ENCODE results near the gene RCSD1. TPM values are rescaled to one million over a fixed set of nuclear protein-coding genes. Genes with fewer than 3 reads are reported as not detected.

The RCSD1 gene
- total RNA-seq, 5 donors from 2014 or later (not counting 1 experiment from before 2014, with no cell fraction given), result 101 to 126 (median 107) TPM

DNA sequence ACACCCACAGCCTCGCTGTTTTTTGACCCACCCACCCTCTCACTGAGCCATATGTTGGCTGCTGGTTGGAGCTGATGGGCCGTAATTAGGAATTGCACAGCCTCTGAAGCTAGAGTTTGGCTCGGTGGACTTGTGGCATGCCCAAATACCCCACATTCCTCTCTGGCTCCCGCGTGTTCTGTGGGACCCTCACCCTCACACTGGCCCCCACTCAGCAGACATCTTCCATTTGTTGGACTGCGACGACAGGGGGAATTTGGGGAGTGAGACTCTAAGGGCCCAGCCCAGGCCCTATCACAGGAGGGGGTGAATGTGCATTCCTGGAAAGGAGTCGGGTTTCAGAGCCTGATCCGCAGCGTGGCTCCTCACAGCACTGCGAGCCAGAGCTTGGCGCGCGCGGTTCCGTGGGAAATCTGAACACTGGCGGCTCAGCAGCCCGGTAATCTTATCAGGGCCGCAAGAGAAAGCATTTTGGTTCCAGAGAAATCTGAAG lies 5.2 kb downstream of the RCSD1 start:
- peak overlapping the region; percentile 49 for H3K27ac ChIP-seq (ENCODE audit: low read length)
- H3K27me3 Mint-ChIP-seq, result no peaks in the 10 kb centered on the region
- peaks cover 85 to 95% (median 89%) of the 10 kb centered on the region in 3 donors for H3K4me1 Mint-ChIP-seq
- ATAC-seq (replicated peaks in 1 of 4) (no peak), DNase-seq (no peak)
- POLR2A ChIA-PET, result interaction anchor here in 1 of 2 donors (1.0 kb wide), 1 partner anchor 64 kb away, joined by 8 read pairs; no protein-coding TSS in a partner anchor
- peak overlapping the region; percentile 94 to 97 for H3K27ac Mint-ChIP-seq
- WGBS (ENCODE audit: insufficient coverage), result 91% methylated on average over 9 of the region's 19 CpGs
- peaks cover 26% of the 10 kb centered on the region for H3K36me3 Mint-ChIP-seq
- H3K4me1 ChIP-seq (ENCODE audit: control insufficient read depth in 1 of 2, extremely low read depth in 1 of 2, insufficient read depth in 2 of 2, low read length in 2 of 2), result peaks cover 64 to 82% of the 10 kb centered on the region in 2 experiments
- H3K36me3 ChIP-seq (ENCODE audit: control insufficient read depth in 2 of 2, extremely low read depth in 1 of 2, insufficient read depth in 1 of 2, low read length in 1 of 2), result peaks cover 0 to 39% of the 10 kb centered on the region in 2 donors
- H3K9me3 ChIP-seq, result no peaks in the 10 kb centered on the region
- peak overlapping the region in 1 of 3 donors; percentile 92 for H3K4me3 Mint-ChIP-seq
- H3K4me3 ChIP-seq (ENCODE audit: control insufficient read depth in 1 of 2, extremely low read depth in 1 of 2, low read length in 1 of 2), result no peak overlapping the region
- H3K9me3 Mint-ChIP-seq, result no peaks in the 10 kb centered on the region
- CTCF ChIA-PET, result interaction anchor here (0.7 to 4.5 kb wide), 5 partner anchors 10 to 52 kb away, joined by 3 to 121 read pairs (median 12); no protein-coding TSS in a partner anchor
- no peaks in the 10 kb centered on the region for H3K27me3 ChIP-seq (replicated peaks in 1 of 2; ENCODE audit: control insufficient read depth in 2 of 2, extremely low read depth in 1 of 2, insufficient read depth in 2 of 2, low read length in 1 of 2)

DNA sequence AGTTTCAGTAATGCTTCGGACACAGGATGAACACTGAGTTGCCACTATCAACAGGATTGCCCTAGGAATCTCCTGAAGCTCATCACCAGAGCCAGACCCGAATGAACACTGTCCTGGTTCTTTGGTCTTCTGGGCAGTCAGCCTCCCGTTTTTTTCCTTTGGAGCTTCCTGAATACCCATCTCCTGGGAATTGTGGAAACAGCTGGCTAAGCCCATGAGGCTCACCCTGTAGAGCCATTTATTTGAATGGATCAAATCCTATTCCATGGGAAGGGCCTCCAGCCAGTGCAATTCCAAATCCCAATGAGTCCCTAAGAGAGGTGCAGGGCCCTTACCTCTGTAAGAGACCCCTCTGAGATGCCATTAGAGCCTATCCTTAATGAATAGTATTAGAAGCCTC lies 5.9 kb downstream of the RCSD1 start:
- POLR2A ChIA-PET, result interaction anchor here (0.6 to 1.0 kb wide), 3 partner anchors 33 to 103 kb away, joined by 3 to 8 read pairs (median 3); no protein-coding TSS in a partner anchor
- peaks cover 28% of the 10 kb centered on the region for H3K36me3 Mint-ChIP-seq
- H3K4me3 Mint-ChIP-seq, result peak overlapping the region in 2 of 3 donors; percentile 55 to 92
- WGBS (ENCODE audit: insufficient coverage), result 92% methylated on average over 3 of the region's 3 CpGs
- no peak for DNase-seq
- H3K27ac Mint-ChIP-seq, result peak overlapping the region; percentile 94 to 97
- Histone ChIP-seq H3K4me1 (ENCODE audit: control insufficient read depth in 1 of 2, extremely low read depth in 1 of 2, insufficient read depth in 2 of 2, low read length in 2 of 2) (peaks cover 63 to 89% of the 10 kb centered on the region in 2 experiments), H3K9me3 (no peaks in the 10 kb centered on the region), H3K27ac (ENCODE audit: low read length) (peak overlapping the region; percentile 49), H3K36me3 (ENCODE audit: control insufficient read depth in 2 of 2, extremely low read depth in 1 of 2, insufficient read depth in 1 of 2, low read length in 1 of 2) (peaks cover 0 to 46% of the 10 kb centered on the region in 2 donors), H3K27me3 (replicated peaks in 1 of 2; ENCODE audit: control insufficient read depth in 2 of 2, extremely low read depth in 1 of 2, insufficient read depth in 2 of 2, low read length in 1 of 2) (no peaks in the 10 kb centered on the region), H3K4me3 (ENCODE audit: control insufficient read depth in 1 of 2, extremely low read depth in 1 of 2, low read length in 1 of 2) (no peak overlapping the region)
- H3K27me3 Mint-ChIP-seq, result no peaks in the 10 kb centered on the region
- H3K4me1 Mint-ChIP-seq, result peaks cover 91 to 98% (median 93%) of the 10 kb centered on the region in 3 donors
- CTCF ChIA-PET, result interaction anchor here (0.7 to 4.5 kb wide), 7 partner anchors 8 to 52 kb away, joined by 3 to 121 read pairs (median 8); no protein-coding TSS in a partner anchor
- H3K9me3 Mint-ChIP-seq, result no peaks in the 10 kb centered on the region
- no peak for ATAC-seq (replicated peaks in 1 of 4)

DNA sequence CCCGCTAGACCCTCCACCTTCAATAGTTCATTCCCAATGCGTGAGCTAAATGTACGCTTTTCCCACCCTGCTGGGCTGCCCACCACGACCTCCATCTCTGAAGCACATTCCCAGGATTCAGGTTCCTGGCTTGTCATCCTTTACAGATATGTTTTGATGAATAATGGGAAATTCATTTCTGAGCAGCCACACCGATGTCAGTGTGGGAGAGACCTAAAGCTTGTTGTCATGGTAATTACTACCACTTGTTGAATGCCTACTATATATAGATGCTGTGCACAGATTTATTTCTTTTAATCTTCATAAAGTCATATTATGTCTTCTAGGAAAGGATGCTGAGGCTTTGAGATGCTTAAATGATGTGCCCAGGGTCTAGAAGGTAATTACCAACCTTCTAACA lies 8.0 kb downstream of the RCSD1 start:
- ATAC-seq (replicated peaks in 1 of 4), result no peak
- POLR2A ChIA-PET, result no interaction called here

DNA sequence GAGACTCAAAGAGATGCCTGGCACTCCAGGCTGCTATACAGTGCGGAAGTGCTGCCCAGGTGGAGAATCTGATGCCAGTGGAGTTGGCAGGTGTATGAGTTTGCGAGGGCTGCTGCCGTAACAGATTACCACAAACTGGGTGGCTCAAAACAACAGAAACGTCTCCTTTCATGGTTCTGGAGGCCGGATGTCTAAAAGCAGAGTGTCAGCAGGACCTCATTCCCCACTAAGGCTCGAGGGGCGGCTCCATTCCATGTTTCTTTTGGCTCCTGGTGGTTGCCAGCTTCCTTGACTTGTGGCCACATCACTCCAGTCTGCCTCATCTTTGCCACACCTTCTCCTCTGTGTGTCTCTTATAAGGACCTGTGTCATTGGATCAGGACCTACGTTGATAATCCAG lies 10.0 kb downstream of the RCSD1 start:
- no peaks in the 10 kb centered on the region for H3K9me3 Mint-ChIP-seq
- Histone ChIP-seq H3K4me3 (ENCODE audit: control insufficient read depth in 1 of 2, extremely low read depth in 1 of 2, low read length in 1 of 2) (no peak overlapping the region), H3K4me1 (ENCODE audit: control insufficient read depth in 1 of 2, extremely low read depth in 1 of 2, insufficient read depth in 2 of 2, low read length in 2 of 2) (peaks cover 57 to 98% of the 10 kb centered on the region in 2 experiments), H3K36me3 (ENCODE audit: control insufficient read depth in 2 of 2, extremely low read depth in 1 of 2, insufficient read depth in 1 of 2, low read length in 1 of 2) (peaks cover 3 to 56% of the 10 kb centered on the region in 2 donors), H3K27ac (ENCODE audit: low read length) (no peak overlapping the region), H3K27me3 (replicated peaks in 1 of 2; ENCODE audit: control insufficient read depth in 2 of 2, extremely low read depth in 1 of 2, insufficient read depth in 2 of 2, low read length in 1 of 2) (no peaks in the 10 kb centered on the region), H3K9me3 (no peaks in the 10 kb centered on the region)
- H3K27ac Mint-ChIP-seq, result peak overlapping the region; percentile 57 to 79
- ATAC-seq (replicated peaks in 1 of 4), result peak in 1 of 4 experiments; percentile 8
- ChIA-PET CTCF (interaction anchor here in 1 of 2 donors (1.4 kb wide), 1 partner anchor 40 kb away, joined by 4 read pairs; no protein-coding TSS in a partner anchor), POLR2A (no interaction called here)
- H3K36me3 Mint-ChIP-seq, result peaks cover 22% of the 10 kb centered on the region
- H3K4me3 Mint-ChIP-seq, result peak overlapping the region in 1 of 3 donors; percentile 64
- WGBS (ENCODE audit: insufficient coverage), result 63% methylated on average over 7 of the region's 8 CpGs
- no peak for DNase-seq
- H3K4me1 Mint-ChIP-seq, result peaks cover 98 to 100% (median 100%) of the 10 kb centered on the region in 3 donors
- no peaks in the 10 kb centered on the region for H3K27me3 Mint-ChIP-seq

More for the DNA sequence above, 8.0 kb downstream of the RCSD1 start:
- H3K9me3 Mint-ChIP-seq, result no peaks in the 10 kb centered on the region
- WGBS (ENCODE audit: insufficient coverage), result 60% methylated on average over 1 of the region's 5 CpGs
- no peak for DNase-seq
- CTCF ChIA-PET, result interaction anchor here (1.0 to 4.5 kb wide), 8 partner anchors 8 to 84 kb away, joined by 4 to 121 read pairs (median 14); partner anchors contain the start of gene CREG1 (in 1 of the 2)
- peaks cover 0 to 61% of the 10 kb centered on the region in 2 donors for H3K36me3 ChIP-seq (ENCODE audit: control insufficient read depth in 2 of 2, extremely low read depth in 1 of 2, insufficient read depth in 1 of 2, low read length in 1 of 2)
- H3K4me1 ChIP-seq (ENCODE audit: control insufficient read depth in 1 of 2, extremely low read depth in 1 of 2, insufficient read depth in 2 of 2, low read length in 2 of 2), result peaks cover 65 to 94% of the 10 kb centered on the region in 2 experiments
- peaks cover 34% of the 10 kb centered on the region for H3K36me3 Mint-ChIP-seq
- H3K4me3 ChIP-seq (ENCODE audit: control insufficient read depth in 1 of 2, extremely low read depth in 1 of 2, low read length in 1 of 2), result no peak overlapping the region
- H3K27ac Mint-ChIP-seq, result peak overlapping the region; percentile 68 to 94
- H3K9me3 ChIP-seq, result no peaks in the 10 kb centered on the region
- peak overlapping the region in 2 of 3 donors; percentile 64 to 92 for H3K4me3 Mint-ChIP-seq
- no peaks in the 10 kb centered on the region for H3K27me3 ChIP-seq (replicated peaks in 1 of 2; ENCODE audit: control insufficient read depth in 2 of 2, extremely low read depth in 1 of 2, insufficient read depth in 2 of 2, low read length in 1 of 2)
- peak overlapping the region; percentile 49 for H3K27ac ChIP-seq (ENCODE audit: low read length)
- H3K27me3 Mint-ChIP-seq, result no peaks in the 10 kb centered on the region
- peaks cover 98 to 100% (median 100%) of the 10 kb centered on the region in 3 donors for H3K4me1 Mint-ChIP-seq

DNA sequence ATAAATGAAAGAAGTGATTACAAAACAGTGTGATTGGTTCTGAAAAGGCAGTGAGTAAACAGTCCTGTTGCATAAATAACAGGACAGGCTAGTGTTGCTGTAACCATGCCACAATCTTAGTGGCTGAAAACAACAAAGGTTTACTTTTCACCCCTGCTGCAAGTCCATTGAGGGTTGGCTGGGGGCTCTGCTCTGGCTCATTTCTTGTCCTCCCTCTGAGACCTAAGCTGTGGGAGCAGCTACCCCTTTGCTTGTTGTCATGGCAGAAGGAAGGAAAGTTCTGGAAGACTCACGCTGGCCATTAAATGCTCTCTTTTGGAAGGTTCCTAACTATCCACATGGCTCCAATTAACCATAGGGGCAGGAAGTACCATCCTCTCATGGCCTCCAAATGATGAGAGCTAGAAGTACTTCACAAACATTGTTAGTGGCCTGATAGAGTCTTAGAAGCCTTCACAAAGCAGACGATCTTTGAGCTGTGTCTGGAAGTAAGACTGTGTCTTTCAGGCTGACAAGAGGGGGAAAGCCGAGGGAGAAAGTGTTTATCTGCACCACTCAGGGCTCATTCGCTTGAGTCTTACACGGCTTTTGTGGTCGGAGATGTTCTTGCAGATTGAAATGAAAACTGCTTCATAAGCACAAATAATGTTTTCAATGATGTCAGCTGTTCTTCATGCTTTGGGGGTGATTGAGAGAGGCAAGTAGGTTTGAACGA lies 11.9 kb downstream of the RCSD1 start:
- 8% methylated on average over 6 of the region's 7 CpGs for WGBS (ENCODE audit: insufficient coverage)
- Histone ChIP-seq H3K36me3 (ENCODE audit: control insufficient read depth in 2 of 2, extremely low read depth in 1 of 2, insufficient read depth in 1 of 2, low read length in 1 of 2) (peaks cover 3 to 44% of the 10 kb centered on the region in 2 donors), H3K9me3 (no peaks in the 10 kb centered on the region), H3K27me3 (replicated peaks in 1 of 2; ENCODE audit: control insufficient read depth in 2 of 2, extremely low read depth in 1 of 2, insufficient read depth in 2 of 2, low read length in 1 of 2) (no peaks in the 10 kb centered on the region), H3K4me1 (ENCODE audit: control insufficient read depth in 1 of 2, extremely low read depth in 1 of 2, insufficient read depth in 2 of 2, low read length in 2 of 2) (peaks cover 41 to 96% of the 10 kb centered on the region in 2 experiments), H3K4me3 (ENCODE audit: control insufficient read depth in 1 of 2, extremely low read depth in 1 of 2, low read length in 1 of 2) (no peak overlapping the region), H3K27ac (ENCODE audit: low read length) (peak overlapping the region; percentile 19)
- peak; percentile 11 to 43 (median 15) for ATAC-seq (replicated peaks in 1 of 4)
- H3K27me3 Mint-ChIP-seq, result no peaks in the 10 kb centered on the region
- POLR2A ChIA-PET, result interaction anchor here in 1 of 2 donors (0.6 kb wide), 1 partner anchor 78 kb away, joined by 3 read pairs; no protein-coding TSS in a partner anchor
- peak overlapping the region; percentile 65 to 79 for H3K27ac Mint-ChIP-seq
- H3K4me1 Mint-ChIP-seq, result peaks cover 97 to 98% (median 98%) of the 10 kb centered on the region in 3 donors
- CTCF ChIA-PET, result interaction anchor here in 1 of 2 donors (0.6 to 2.4 kb wide), 7 partner anchors 8 to 375 kb away, joined by 3 to 10 read pairs (median 3); no protein-coding TSS in a partner anchor
- peak in 5 of 35 experiments; percentile 25 to 49 (median 46) for DNase-seq
- H3K9me3 Mint-ChIP-seq, result no peaks in the 10 kb centered on the region
- H3K4me3 Mint-ChIP-seq, result peak overlapping the region; percentile 17 to 64 (median 25)
- H3K36me3 Mint-ChIP-seq, result peaks cover 31% of the 10 kb centered on the region

DNA sequence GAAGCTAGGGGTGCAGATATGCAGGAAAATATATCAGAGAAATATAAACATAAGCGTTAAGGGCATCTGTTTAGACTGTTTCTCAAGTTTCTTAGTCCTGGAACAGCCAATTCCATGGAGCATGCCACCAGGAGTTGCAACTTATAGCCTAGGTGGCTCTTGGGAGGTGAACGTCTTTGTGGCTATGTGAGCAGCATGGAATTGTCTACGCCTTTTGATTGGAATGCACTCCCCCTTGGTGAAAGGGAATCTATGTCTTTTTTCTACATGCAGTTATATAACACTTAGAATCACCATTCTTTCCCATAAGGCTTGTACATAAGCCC lies 12.4 kb downstream of the RCSD1 start:
- ChIA-PET POLR2A (interaction anchor here in 1 of 2 donors (0.6 kb wide), 1 partner anchor 78 kb away, joined by 3 read pairs; no protein-coding TSS in a partner anchor), CTCF (interaction anchor here in 1 of 2 donors (0.6 to 2.4 kb wide), 6 partner anchors 9 to 73 kb away, joined by 3 to 10 read pairs (median 3); no protein-coding TSS in a partner anchor)
- Mint-ChIP-seq H3K27me3 (no peaks in the 10 kb centered on the region), H3K27ac (peak overlapping the region; percentile 65 to 79), H3K4me1 (peaks cover 93 to 96% (median 94%) of the 10 kb centered on the region in 3 donors), H3K4me3 (peak overlapping the region; percentile 17 to 64 (median 25)), H3K36me3 (peaks cover 29% of the 10 kb centered on the region), H3K9me3 (no peaks in the 10 kb centered on the region)
- peaks cover 39 to 96% of the 10 kb centered on the region in 2 experiments for H3K4me1 ChIP-seq (ENCODE audit: control insufficient read depth in 1 of 2, extremely low read depth in 1 of 2, insufficient read depth in 2 of 2, low read length in 2 of 2)
- no peaks in the 10 kb centered on the region for H3K27me3 ChIP-seq (replicated peaks in 1 of 2; ENCODE audit: control insufficient read depth in 2 of 2, extremely low read depth in 1 of 2, insufficient read depth in 2 of 2, low read length in 1 of 2)
- ATAC-seq (replicated peaks in 1 of 4) (no peak), DNase-seq (no peak)
- H3K4me3 ChIP-seq (ENCODE audit: control insufficient read depth in 1 of 2, extremely low read depth in 1 of 2, low read length in 1 of 2), result no peak overlapping the region
- H3K36me3 ChIP-seq (ENCODE audit: control insufficient read depth in 2 of 2, extremely low read depth in 1 of 2, insufficient read depth in 1 of 2, low read length in 1 of 2), result peaks cover 3 to 44% of the 10 kb centered on the region in 2 donors
- H3K9me3 ChIP-seq, result no peaks in the 10 kb centered on the region
- WGBS (ENCODE audit: insufficient coverage), result 40% methylated on average over 1 of the region's 3 CpGs
- peak overlapping the region; percentile 19 for H3K27ac ChIP-seq (ENCODE audit: low read length)
